Peyer's patch (tissue), 4 donors: ENCODE results near the gene HKDC1. TPM values are rescaled to one million over a fixed set of nuclear protein-coding genes. Genes with fewer than 3 reads are reported as not detected.
A peak's percentile ranks its signal among the peaks of the same experiment; 100 is the strongest.

Experiments
- DNase-seq, 3 donors: peaks; one replicate each; pipeline ENCODE4 v3.0.0-alpha.2; 2017 to 2019
- H3K27ac ChIP-seq, 4 donors: fragments of 200-600 bp; sonication (generic); one replicate each; pipeline ENCODE4 v1.5.1; 2016 to 2019
- H3K27me3 ChIP-seq, 2 donors: fragments of 200-600 bp; sonication (generic); one replicate each; pipeline ENCODE4 v1.5.1; 2019
- H3K36me3 ChIP-seq, 3 donors: fragments of 200-600 bp; sonication (generic); one replicate each; pipeline ENCODE4 v1.5.1; 2016 to 2019
- H3K4me1 ChIP-seq, 4 donors: fragments of 200-600 bp; sonication (generic); one replicate each; pipeline ENCODE4 v1.5.1; 2016 to 2019
- H3K4me3 ChIP-seq, 4 donors: fragments of 200-600 bp; sonication (generic); 1 replicate in 3 of 4; 2 replicates in 1 of 4; pipeline ENCODE4 v1.5.1; 2016 to 2019; ENCODE audit warnings: mild to moderate bottlenecking in 1 of 4
- H3K9me3 ChIP-seq, 4 donors: fragments of 200-600 bp; sonication (generic); one replicate each; pipeline ENCODE4 v1.5.1; 2016 to 2019; ENCODE audit warnings: mild to moderate bottlenecking in 1 of 4
- POLR2A ChIP-seq, 2 donors: fragments of 450-650 bp; IDR thresholded peaks; one replicate each; pipeline ENCODE4 v1.5.1; 2017; ENCODE audit warnings: antibody characterized with exemption in 2 of 2, mild to moderate bottlenecking in 2 of 2, moderate library complexity in 2 of 2
- total RNA-seq, 4 donors: library from RNA; depleted of rRNA; stranded (reverse); fragments of >200 nt; gene quantifications; one replicate each; pipeline ENCODE4 v1.1.0, GENCODE V29; 2016
- TF ChIP-seq, protein P1 (sequence below), 6 experiments: fragments of 450-650 bp in 4 of 6; fragments of 200-600 bp in 2 of 6; sonication (generic) in 1 of 6; IDR thresholded peaks; one replicate each; pipeline ENCODE4 v1.5.1; 2017 to 2019; ENCODE audit warnings: antibody characterized with exemption in 6 of 6, mild to moderate bottlenecking in 3 of 6, moderate library complexity in 1 of 6

The HKDC1 gene
- total RNA-seq, 4 donors from 2014 or later: 53.6 to 207 (median 184) TPM

DNA sequence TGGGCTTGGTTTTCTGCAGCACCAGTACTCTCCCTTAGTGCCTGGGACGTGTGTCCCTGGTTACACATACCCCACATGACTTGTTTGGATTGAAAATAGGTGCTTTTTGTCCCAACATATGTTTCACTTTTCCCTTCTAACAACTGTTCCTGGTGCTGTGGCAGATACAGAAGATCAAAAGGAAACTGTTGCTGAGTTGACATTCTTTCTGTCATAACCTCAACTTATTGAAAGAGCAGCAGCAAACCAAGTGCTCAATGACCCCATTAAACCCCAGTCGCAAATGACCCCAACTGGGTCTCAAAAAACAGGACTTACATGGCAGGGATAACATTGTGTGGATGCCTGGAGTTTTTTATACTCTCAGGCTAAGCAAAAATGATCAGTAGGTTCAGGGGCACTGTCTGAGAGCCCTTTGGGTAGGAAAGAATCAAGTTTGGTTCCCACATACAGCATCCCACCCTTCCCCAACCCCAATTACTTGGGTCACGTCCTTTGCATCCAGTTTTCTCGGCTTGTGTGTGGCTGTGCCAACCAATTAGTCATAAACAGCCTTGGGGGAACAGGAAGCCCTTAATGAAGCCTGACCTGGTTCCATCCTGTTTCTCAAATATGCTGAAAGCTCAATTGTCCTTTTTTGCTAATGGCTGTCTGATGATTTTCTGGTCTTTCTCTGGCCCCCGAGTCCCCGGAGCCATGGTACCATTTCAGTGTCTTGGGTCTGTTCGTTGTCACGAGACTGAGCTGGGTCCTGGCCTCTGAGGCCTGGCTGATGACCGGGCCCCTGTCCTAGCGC is 4.9 kb downstream of the HKDC1 start:
- no peak for DNase-seq
- peak overlapping the region; percentile 77 to 88 (median 84) for H3K27ac ChIP-seq
- peak overlapping the region in 1 of 4 donors; percentile 33 for H3K4me3 ChIP-seq
- TF ChIP-seq POLR2A (IDR thresholded peaks at IDR 0.05): no peak
- H3K36me3 ChIP-seq: peaks cover 0 to under 1% (median 0%) of the 10 kb centered on the region in 3 donors
- no peaks in the 10 kb centered on the region for H3K9me3 ChIP-seq
- H3K4me1 ChIP-seq: peaks cover 6 to 52% (median 33%) of the 10 kb centered on the region in 4 donors
- no peaks in the 10 kb centered on the region for H3K27me3 ChIP-seq

DNA sequence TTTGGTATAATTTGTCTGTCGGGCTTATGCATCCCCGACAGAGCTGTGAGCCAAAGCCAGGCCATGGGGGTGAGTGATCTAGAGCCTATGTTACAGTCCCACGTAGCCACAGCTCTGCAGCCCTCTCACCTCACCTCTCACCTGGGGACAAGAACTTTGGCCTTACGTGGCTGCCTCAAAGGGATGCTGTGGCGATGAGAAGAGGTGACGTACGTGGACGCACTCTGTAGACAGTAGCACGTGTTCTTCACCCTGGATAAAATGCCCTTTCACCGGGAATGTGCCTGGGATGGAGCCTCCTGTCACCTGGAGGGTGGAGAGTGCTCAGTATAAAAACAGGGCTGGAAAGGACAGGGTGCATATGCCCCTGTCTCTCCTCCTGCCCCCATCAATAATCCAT is 5.5 kb downstream of the HKDC1 start:
- no peak overlapping the region for H3K4me3 ChIP-seq

DNA sequence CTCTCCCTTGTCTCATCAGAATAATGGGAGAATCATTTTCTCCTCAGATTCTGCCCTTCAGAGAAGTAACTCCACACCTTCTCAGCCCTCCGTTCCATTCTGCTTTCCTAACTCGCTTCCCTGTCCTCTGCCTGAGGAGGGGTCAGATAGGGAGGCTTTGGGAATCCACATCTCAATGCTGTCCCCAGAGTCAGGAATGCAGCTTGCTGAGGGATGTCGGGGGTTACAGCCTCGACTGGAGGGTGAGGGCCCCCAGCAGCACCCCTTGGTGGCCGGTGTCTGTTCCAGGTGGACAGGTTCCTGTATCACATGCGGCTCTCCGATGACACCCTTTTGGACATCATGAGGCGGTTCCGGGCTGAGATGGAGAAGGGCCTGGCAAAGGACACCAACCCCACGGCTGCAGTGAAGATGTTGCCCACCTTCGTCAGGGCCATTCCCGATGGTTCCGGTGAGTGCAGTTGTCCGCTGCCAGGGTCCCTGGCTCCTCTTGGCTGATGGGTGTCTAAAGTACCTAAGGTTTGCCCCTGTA is 6.9 kb downstream of the HKDC1 start:
- H3K9me3 ChIP-seq: no peaks in the 10 kb centered on the region
- H3K27me3 ChIP-seq: no peaks in the 10 kb centered on the region
- no peak overlapping the region for H3K4me3 ChIP-seq
- peaks cover 0 to 13% (median 0%) of the 10 kb centered on the region in 3 donors for H3K36me3 ChIP-seq
- TF ChIP-seq POLR2A (IDR thresholded peaks at IDR 0.05): no peak
- TF ChIP-seq, protein P1, sequence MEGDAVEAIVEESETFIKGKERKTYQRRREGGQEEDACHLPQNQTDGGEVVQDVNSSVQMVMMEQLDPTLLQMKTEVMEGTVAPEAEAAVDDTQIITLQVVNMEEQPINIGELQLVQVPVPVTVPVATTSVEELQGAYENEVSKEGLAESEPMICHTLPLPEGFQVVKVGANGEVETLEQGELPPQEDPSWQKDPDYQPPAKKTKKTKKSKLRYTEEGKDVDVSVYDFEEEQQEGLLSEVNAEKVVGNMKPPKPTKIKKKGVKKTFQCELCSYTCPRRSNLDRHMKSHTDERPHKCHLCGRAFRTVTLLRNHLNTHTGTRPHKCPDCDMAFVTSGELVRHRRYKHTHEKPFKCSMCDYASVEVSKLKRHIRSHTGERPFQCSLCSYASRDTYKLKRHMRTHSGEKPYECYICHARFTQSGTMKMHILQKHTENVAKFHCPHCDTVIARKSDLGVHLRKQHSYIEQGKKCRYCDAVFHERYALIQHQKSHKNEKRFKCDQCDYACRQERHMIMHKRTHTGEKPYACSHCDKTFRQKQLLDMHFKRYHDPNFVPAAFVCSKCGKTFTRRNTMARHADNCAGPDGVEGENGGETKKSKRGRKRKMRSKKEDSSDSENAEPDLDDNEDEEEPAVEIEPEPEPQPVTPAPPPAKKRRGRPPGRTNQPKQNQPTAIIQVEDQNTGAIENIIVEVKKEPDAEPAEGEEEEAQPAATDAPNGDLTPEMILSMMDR (IDR thresholded peaks at IDR 0.05): no peak
- H3K4me1 ChIP-seq: peaks cover 9 to 57% (median 35%) of the 10 kb centered on the region in 4 donors
- peak overlapping the region in 2 of 4 donors; percentile 25 to 76 for H3K27ac ChIP-seq
- peak in 1 of 3 donors; percentile 38 for DNase-seq

More for the DNA sequence above, 5.5 kb downstream of the HKDC1 start:
- Histone ChIP-seq H3K27ac (peak overlapping the region; percentile 77 to 88 (median 84)), H3K4me1 (peaks cover 9 to 57% (median 35%) of the 10 kb centered on the region in 4 donors), H3K36me3 (peaks cover 0 to 5% (median 0%) of the 10 kb centered on the region in 3 donors), H3K27me3 (no peaks in the 10 kb centered on the region), H3K9me3 (no peaks in the 10 kb centered on the region)
- DNase-seq: peak in 1 of 3 donors; percentile 53
- peak in 1 of 2 donors; percentile 35 for TF ChIP-seq POLR2A (IDR thresholded peaks at IDR 0.05)
- TF ChIP-seq, protein P1 (IDR thresholded peaks at IDR 0.05): no peak

DNA sequence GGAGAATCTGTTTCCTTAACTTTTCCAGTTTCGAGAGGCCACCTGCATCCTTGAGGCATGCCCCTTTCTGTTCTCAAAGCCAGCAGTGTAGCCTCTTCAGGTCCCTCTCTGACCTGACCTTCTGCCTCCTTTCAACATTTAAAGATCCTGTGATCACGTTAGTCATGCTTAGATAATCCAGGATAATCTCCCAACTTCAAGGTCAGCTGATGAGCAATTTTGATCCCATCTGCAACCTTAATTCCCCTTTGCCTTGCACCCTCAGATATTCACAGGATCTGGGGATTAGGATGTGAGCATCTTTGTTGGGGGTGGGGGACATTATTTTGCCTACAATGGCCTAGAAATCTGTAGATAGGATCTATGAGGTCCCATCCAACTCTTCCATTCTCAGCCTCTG is 8.0 kb downstream of the HKDC1 start:
- no peaks in the 10 kb centered on the region for H3K9me3 ChIP-seq
- H3K4me3 ChIP-seq: peak overlapping the region in 1 of 4 donors; percentile 15
- H3K4me1 ChIP-seq: peaks cover 9 to 57% (median 33%) of the 10 kb centered on the region in 4 donors
- no peak for DNase-seq
- TF ChIP-seq, protein P1 (IDR thresholded peaks at IDR 0.05): no peak
- peaks cover 0 to 13% (median 0%) of the 10 kb centered on the region in 3 donors for H3K36me3 ChIP-seq
- no peaks in the 10 kb centered on the region for H3K27me3 ChIP-seq
- peak overlapping the region; percentile 76 to 88 (median 81) for H3K27ac ChIP-seq

DNA sequence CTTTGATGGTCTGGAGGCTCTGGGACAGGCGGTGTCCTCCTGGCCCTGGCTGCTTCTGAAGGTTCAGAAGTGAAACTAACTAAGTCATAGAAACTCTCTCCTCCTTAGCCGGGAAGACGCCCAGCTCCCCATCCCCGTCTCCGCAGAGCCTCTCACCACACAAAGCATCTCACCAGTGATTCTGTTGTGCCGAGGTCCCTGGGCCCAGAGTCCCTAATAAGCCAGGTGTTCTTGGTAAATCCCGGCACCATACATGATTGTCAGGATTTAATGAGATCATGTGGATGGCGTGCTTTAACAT is 9.4 kb downstream of the HKDC1 start:
- Histone ChIP-seq H3K4me1 (peaks cover 9 to 50% (median 26%) of the 10 kb centered on the region in 4 donors), H3K36me3 (peaks cover 0 to 13% (median 0%) of the 10 kb centered on the region in 3 donors), H3K9me3 (no peaks in the 10 kb centered on the region), H3K27me3 (no peaks in the 10 kb centered on the region), H3K4me3 (peak overlapping the region; percentile 4 to 35 (median 16)), H3K27ac (peak overlapping the region; percentile 80 to 98 (median 85))
- TF ChIP-seq, protein P1 (IDR thresholded peaks at IDR 0.05): peak in 1 of 6 experiments; percentile 4
- TF ChIP-seq POLR2A (IDR thresholded peaks at IDR 0.05): peak in 1 of 2 donors; percentile 11
- no peak for DNase-seq

DNA sequence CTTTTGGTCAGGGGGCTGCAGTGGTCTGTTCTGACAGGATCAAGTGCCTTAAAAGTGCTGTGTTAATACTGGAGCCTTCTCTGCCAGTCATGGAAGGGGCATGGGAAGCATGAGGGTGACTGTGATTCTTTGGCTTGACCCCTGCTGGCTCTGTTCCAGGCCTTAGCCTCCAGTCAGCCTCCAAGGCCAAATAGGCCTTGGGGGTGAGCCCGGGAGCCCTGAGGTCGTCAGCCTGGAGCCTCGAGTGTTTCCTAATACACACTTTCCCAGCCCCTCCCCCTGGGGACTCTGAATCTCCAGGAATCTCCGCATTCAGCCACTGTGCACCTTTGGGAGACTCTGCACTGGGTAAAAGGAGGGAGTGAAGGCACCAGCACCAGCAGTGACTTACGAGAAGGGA is 10.0 kb downstream of the HKDC1 start:
- peaks cover 0 to 13% (median 0%) of the 10 kb centered on the region in 3 donors for H3K36me3 ChIP-seq
- DNase-seq: no peak
- TF ChIP-seq POLR2A (IDR thresholded peaks at IDR 0.05): no peak
- TF ChIP-seq, protein P1 (IDR thresholded peaks at IDR 0.05): no peak
- H3K4me3 ChIP-seq: peak overlapping the region in 2 of 4 donors; percentile 8 to 35
- H3K4me1 ChIP-seq: peaks cover 9 to 48% (median 22%) of the 10 kb centered on the region in 4 donors
- no peaks in the 10 kb centered on the region for H3K9me3 ChIP-seq
- H3K27me3 ChIP-seq: no peaks in the 10 kb centered on the region
- peak overlapping the region; percentile 80 to 98 (median 85) for H3K27ac ChIP-seq
